ENCODE data around the gene YWHAB. TPM values are rescaled to one million over a fixed set of nuclear protein-coding genes. Genes with fewer than 3 reads are reported as not detected.

YWHAB gene
- total and polyA plus RNA-seq, 2 donors (not counting 3 experiments of a cell fraction or from before 2014, with no cell fraction given) = 65.9 to 255 TPM

GRCh38 chr20:44955270-44955669 lies 69.8 kb downstream of the YWHAB start:
- no peak overlapping the region for H2AFZ ChIP-seq (ENCODE audit: low read depth, low read length)
- ChIA-PET POLR2A (no interaction called here), CTCF (no interaction called here)
- H3K9ac ChIP-seq (replicated peaks; ENCODE audit: extremely low read depth, insufficient read depth, low read length) = no peak overlapping the region
- no peak for TF ChIP-seq MYC (IDR thresholded peaks at IDR 0.05; ENCODE audit: low read depth, low read length)
- TF ChIP-seq POLR2A (IDR thresholded peaks at IDR 0.05; ENCODE audit: low read depth, low read length) = no peak
- no peak for TF ChIP-seq POLR2AphosphoS5 (IDR thresholded peaks at IDR 0.05; ENCODE audit: insufficient read depth, low read depth, low read length)
- no peak for TF ChIP-seq FOS (IDR thresholded peaks at IDR 0.05; ENCODE audit: borderline replicate concordance, insufficient read depth, low read length)
- TF ChIP-seq MAX (IDR thresholded peaks at IDR 0.05; ENCODE audit: insufficient read depth, insufficient read length) = no peak
- TF ChIP-seq CTCF (IDR thresholded peaks at IDR 0.05; ENCODE audit: extremely low read depth in 1 of 2, insufficient read depth in 1 of 2, low read depth in 1 of 2, low read length in 2 of 2) = no peak
- no peak for TF ChIP-seq EZH2 (IDR thresholded peaks at IDR 0.05; ENCODE audit: borderline replicate concordance, low read depth, low read length, severe bottlenecking)
- TF ChIP-seq JUN (IDR thresholded peaks at IDR 0.05; ENCODE audit: borderline replicate concordance, insufficient read depth, insufficient read length, low read depth) = no peak
- TF ChIP-seq GATA2 (IDR thresholded peaks at IDR 0.05; ENCODE audit: insufficient read depth, insufficient read length, low read depth, low read length) = no peak
- H3K4me3 ChIP-seq (replicated peaks in 1 of 3; ENCODE audit: insufficient read depth in 1 of 3, low read depth in 1 of 3, low read length in 3 of 3) = no peak overlapping the region
- H3K79me2 ChIP-seq (ENCODE audit: control insufficient read depth, insufficient read depth, low read length) = peaks cover 56% of the 10 kb centered on the region
- peaks cover 15% of the 10 kb centered on the region for H3K4me1 ChIP-seq (ENCODE audit: control insufficient read depth, extremely low read depth, insufficient read depth, low read length)
- no peak overlapping the region for H3K27ac ChIP-seq (ENCODE audit: insufficient read depth, low read depth, low read length)
- H3K9me1 ChIP-seq (replicated peaks; ENCODE audit: control insufficient read depth, extremely low read depth, insufficient read depth, low read length) = no peaks in the 10 kb centered on the region
- dilution Hi-C loops (cut with MboI; ENCODE audit: extremely low pct_ligation_motif_present, low sequenced_read_pairs) (no loop called here), intact Hi-C loops (cut with micrococcal nuclease) (no loop called here)
- H4K20me1 ChIP-seq (replicated peaks; ENCODE audit: control insufficient read depth, extremely low read depth, insufficient read depth, low read length) = no peaks in the 10 kb centered on the region
- no peaks in the 10 kb centered on the region for H3K27me3 ChIP-seq (ENCODE audit: control insufficient read depth in 2 of 2, insufficient read depth in 2 of 2, low read length in 2 of 2)
- BruUV-seq (replicated peaks) = no TSS peak
- no peaks in the 10 kb centered on the region for H3K9me3 ChIP-seq (replicated peaks; ENCODE audit: control insufficient read depth, insufficient read depth, low read length)
- H3K4me2 ChIP-seq (ENCODE audit: insufficient read depth, low read length) = no peak overlapping the region
- FAIRE-seq (no peak), DNase-seq (ENCODE audit: low read depth, low spot score) (no peak)
- H3K36me3 ChIP-seq (ENCODE audit: control insufficient read depth in 2 of 2, extremely low read depth in 1 of 2, insufficient read depth in 2 of 2, low read length in 2 of 2) = peaks cover 45% of the 10 kb centered on the region in 2 experiments
